HG03457 (cell line): Measurements from ENCODE around the gene ANK2.
A peak's percentile ranks its signal among the peaks of the same experiment; 100 is the strongest.

ENCODE experiments used
- ATAC-seq: cut with Tn5 transposase; IDR thresholded peaks from one replicate; pipeline ENCODE4 v1.9.1; 2021; ENCODE audit warnings: moderate number of reproducible peaks; ENCODE audit not compliant: unreplicated experiment

Gene ANK2

DNA sequence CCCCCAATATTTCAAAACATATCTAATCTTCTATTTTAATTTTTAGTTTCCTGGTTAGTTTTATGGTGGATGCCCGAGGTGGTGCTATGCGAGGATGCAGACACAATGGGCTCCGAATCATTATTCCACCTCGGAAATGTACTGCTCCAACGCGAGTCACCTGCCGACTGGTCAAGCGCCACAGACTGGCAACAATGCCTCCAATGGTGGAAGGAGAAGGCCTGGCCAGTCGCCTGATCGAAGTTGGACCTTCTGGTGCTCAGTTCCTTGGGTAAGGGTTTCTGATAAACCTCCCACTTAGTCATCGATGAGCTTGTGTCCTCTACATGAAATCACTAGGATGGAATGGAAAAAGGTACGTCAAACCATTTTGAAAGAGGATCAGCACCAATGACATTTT, 280.7 kb downstream of the ANK2 start:
- no peak for ATAC-seq

DNA sequence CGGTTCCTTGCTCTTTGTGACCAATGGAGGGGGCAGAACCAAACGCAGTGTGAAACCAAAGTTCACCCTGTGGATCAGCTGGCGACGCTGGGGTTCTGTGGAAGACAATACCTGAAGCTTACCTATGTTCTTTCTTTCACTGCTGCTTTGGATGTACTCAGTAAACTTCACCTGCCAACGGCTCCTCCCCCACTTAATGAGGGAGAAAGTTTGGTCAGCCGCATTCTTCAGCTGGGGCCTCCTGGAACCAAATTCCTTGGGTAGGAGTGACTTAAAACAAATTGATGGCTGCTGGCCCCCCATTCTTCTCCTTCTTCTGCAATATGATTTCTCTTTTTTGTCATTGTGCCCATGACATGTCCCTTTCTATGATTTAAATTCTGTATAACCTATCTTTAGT, 282.4 kb downstream of the ANK2 start:
- no peak for ATAC-seq

DNA sequence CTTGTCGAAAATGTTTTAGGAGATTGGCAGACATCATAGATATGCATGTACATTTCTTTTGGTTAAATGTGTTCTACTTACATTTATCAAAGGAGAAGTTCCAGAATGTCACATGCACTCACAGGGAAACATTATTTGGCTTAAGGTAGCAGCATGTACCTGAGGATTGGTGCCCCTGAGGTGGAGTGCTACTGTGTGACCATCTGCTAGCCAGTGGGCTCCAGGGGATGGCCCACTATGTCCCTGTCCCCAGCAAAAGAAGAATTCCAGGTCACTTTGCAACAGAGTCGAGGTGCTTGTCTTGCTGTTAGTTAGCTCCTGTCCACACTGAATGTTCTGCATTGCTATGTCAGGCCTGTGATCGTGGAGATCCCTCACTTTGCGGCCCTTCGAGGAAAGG, 283.2 kb downstream of the ANK2 start:
- no peak for ATAC-seq

DNA sequence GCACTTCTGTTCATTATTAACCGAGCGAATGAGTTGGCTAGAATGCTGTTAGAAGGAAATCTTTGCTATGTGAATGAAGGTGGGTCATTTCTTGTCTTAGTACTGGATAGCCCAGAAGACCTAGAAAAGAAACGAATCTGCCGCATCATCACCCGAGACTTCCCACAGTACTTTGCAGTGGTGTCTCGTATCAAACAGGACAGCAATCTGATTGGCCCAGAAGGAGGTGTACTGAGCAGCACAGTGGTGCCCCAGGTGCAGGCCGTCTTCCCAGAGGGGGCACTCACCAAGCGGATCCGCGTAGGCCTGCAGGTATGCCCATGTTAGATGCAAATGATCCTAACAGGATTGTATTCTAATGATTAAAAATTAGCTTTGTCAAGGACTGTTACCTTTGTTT, 286.3 kb downstream of the ANK2 start:
- ATAC-seq, result no peak

DNA sequence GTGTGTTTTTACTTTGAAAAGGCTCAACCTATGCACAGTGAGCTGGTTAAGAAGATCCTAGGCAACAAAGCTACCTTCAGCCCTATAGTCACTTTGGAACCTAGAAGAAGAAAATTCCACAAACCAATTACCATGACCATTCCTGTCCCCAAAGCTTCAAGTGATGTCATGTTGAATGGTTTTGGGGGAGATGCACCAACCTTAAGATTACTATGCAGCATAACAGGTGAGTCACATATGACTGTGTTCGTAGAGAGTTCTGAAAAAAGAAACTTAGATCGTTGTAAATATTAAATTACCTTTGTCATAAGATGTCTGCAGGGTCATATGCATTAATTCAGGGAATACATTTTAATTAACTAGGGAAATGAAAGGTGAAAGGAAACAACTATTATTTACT, 287.1 kb downstream of the ANK2 start:
- ATAC-seq, result no peak

DNA sequence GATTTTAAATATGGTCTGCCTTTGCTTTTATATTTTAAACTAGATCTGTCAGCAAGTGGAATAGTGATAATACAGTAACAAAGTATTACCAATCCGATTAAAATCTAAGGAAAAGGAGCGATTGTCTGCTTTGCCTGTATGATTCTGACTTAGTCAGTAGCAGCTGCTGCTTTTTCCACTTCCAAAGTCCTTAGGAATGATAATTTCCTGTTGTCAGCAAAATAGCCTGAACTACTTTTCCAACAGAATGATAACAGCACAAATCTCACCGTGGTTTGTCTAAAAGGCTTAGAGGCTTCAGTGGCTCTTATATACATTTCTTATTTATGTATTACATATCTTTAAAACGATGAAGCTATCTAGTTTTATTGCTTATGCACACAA, 290.0 kb downstream of the ANK2 start:
- ATAC-seq, result no peak

DNA sequence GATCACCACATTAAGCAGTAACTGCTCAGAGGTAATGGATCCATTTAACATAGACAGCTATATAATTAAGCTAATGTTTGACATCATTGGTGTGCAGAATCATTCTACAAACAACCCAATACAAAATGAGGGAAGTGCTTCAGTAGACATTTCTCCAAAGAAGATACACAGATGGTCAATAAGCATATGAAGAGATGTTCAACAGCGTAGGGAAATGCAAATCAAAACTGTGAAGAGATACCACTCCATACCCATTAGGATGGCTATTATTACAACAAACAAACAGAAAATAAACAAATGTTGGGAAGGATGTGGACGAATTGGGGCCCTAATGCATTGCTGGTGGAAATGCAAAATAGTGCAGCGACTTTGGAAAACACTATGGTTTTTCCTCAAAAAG, 294.6 kb downstream of the ANK2 start:
- no peak for ATAC-seq

DNA sequence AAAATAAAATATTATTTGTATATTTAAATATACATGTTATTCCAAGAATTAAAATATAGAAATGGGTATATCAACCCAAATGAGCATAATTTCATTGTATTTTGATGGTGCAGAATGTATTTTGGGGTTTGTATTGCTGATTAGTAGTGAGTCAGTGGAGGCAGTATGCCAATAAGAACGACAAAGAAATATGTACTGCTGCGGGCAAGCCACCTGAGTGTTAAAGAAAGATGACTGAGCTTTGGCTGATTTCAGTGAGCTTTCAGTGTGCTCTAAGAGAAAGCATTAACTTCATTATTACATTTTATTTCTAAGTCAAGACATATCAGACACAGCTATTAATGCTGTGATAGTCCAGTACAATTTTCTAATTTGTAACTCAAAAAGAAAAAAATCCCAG, 297.8 kb downstream of the ANK2 start:
- ATAC-seq, result no peak

DNA sequence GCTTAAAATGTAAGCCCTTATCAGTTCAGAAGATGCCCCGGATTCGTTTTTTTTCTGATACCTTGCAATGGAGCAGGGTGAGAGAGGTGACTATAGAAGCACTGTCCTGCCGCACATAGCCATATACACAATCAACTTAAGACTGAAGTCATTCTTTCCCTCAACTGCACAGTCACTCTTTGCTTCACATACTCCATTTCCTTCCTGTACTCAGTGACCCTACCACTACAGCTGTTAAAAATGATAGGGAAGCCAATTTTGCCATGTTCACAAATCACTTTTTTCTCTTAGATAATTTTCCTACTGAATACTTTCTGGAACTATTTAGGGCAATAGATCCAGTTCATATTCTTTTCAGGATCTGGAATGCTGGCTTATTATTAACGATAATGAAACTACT, 300.0 kb downstream of the ANK2 start:
- ATAC-seq, result peak; percentile 53

DNA sequence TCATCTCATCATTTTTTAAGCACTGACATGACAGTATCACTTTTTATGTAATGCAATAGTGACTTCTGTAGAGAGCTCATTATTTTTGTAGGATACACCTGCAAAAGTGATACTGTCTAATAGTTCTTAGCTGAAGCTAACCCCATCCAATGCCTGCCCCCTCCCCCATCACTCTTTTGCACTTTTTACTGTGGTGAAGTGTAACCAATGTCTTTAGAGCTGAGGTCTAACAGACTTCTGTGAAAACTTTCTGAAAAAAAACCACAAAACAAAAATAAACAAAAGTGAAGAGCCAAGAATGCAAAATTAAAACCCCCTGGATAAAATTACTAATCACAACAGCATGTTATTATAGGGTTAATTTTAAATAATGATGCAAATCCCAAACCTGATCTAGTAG, 301.1 kb downstream of the ANK2 start:
- no peak for ATAC-seq

DNA sequence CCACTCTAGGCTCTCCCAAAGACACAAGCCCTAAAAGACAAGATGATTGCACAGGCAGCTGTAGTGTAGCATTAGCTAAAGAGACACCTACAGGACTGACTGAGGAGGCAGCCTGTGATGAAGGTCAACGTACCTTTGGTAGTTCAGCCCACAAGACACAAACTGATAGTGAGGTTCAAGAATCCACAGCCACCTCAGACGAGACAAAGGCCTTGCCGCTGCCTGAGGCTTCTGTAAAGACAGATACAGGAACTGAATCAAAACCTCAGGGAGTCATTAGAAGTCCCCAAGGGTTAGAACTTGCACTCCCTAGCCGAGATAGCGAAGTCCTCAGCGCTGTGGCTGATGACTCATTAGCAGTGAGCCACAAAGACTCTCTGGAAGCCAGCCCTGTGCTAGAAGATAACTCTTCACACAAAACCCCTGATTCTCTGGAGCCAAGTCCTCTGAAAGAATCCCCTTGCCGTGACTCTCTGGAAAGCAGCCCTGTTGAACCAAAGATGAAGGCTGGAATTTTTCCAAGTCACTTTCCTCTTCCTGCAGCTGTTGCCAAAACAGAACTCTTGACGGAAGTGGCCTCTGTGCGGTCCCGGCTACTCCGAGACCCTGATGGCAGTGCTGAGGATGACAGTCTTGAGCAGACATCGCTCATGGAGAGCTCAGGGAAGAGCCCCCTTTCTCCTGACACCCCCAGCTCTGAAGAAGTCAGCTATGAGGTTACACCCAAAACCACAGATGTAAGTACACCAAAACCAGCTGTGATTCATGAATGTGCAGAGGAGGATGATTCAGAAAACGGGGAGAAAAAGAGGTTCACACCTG, 306.3 kb downstream of the ANK2 start:
- ATAC-seq, result peak; percentile 99

DNA sequence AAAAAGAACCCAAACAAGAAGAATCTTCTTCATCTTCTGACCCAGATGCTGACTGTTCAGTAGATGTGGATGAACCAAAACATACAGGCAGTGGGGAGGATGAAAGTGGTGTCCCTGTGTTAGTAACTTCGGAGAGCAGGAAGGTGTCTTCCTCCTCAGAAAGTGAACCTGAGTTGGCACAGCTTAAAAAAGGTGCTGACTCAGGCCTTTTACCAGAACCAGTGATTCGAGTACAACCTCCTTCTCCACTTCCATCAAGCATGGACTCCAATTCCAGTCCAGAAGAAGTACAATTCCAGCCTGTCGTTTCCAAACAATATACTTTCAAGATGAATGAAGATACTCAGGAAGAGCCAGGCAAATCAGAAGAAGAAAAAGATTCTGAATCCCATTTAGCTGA, 307.0 kb downstream of the ANK2 start:
- ATAC-seq, result no peak

DNA sequence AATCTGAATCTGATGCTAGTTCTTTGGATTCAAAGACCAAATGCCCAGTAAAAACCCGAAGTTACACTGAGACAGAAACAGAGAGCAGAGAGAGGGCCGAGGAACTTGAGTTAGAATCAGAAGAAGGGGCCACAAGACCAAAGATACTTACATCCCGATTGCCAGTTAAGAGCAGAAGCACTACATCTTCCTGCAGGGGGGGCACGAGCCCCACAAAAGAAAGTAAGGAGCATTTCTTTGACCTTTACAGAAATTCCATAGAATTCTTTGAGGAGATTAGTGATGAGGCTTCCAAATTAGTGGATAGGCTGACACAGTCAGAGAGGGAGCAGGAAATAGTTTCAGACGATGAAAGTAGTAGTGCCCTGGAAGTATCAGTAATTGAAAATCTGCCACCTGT, 309.3 kb downstream of the ANK2 start:
- ATAC-seq, result no peak

DNA sequence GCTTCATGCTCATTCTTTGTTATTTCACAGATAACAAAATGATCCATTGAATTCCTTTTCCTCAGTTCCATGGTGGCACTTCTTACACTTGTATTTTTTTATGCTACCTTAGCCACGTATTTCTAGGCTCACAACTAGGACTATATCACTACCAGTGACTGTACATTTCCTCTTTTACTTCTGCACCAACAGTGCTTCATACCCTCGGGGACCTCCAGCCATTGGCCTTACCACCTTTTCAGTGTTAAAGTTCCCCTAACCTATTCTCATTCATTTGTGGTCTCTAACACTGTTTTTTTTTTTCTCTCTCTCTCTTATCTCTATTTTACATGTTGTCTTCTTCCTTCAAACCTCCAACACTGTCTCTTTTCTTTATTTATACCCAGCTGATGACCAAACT, 315.9 kb downstream of the ANK2 start:
- ATAC-seq, result no peak

DNA sequence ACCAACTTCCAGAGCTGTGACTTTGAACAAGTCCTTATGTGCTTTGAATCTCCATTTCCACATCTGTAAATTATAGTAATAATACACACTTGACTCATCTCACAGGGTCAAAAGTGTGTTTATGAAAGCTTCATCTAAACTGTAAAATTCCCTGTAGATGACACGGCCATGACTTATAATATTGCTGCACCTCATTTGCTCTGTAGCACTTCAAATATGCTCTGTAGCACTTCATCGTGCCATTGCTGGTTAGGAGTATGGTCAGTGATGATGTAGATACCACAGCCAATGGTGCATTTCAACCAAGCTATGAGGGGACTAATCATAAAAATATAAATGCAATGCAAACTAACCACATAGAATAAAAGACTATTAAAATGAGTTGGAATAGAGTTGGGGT, 318.6 kb downstream of the ANK2 start:
- ATAC-seq, result no peak

DNA sequence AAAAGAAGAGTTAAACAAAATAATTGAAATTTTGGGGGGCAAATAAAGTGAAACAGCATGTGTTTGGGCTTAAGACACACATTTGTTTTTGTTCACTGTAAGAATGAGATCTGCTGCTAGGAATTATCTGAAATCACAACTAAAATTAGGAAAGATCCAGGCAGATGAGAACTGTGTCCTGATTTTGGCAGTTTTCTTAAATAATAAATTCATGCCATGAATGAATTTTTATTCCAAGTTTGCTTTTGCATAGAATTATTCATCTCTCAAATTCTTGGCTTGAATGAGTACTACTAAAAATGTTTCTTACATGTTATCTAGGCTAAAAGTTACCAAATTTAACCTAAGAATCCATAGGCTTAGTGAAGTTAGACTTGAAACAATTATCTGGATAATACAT, 321.7 kb downstream of the ANK2 start:
- ATAC-seq, result no peak

DNA sequence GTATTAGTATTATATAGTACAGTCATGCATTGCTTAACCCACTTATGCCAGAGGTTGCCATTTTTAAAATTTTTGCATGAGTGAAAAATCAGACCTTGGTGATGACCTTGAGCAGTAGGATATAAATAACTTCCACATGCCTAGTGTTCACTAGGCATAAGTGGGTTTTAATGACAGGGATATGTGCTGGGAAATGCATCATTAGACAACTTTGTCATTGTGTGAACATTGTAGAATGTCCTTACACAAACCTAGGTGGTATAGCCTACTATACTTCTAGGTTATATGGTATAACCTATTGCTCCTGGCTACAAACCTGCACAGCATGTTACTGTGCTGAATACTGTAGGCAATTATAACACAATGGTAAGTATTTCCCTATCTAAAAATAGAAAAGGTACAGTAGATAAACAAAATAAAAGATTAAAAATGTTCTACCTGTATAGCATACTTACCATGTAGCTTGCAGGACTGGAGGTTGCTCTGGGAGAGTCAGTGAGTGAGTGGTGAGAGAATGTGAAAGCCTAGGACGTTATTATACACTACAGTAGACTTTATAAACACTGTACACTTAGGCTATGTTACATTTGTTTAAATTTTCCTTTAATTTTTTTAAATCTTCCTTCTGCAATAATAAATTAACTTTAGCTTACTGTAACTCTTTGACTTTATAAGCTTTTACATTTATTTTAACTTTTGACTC, 326.7 kb downstream of the ANK2 start:
- ATAC-seq, result no peak

DNA sequence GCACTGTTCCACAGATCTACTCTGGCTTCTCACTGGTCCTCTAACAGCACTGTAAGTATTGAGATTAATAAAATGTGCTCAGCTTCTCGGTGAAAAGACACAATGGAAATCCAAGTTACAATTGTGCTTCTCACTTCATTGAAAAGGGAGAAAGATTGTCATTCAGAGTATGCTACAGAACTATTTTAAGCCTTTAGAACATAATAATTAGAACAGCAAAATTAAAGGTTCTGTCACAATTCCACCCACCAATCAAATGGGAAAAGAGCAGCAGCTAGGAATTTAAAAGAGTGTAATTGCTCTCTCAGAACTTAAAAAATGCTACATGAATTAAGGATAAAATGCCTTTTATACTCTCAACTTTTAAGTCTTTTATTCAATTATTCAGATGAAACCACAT, 329.4 kb downstream of the ANK2 start:
- no peak for ATAC-seq

DNA sequence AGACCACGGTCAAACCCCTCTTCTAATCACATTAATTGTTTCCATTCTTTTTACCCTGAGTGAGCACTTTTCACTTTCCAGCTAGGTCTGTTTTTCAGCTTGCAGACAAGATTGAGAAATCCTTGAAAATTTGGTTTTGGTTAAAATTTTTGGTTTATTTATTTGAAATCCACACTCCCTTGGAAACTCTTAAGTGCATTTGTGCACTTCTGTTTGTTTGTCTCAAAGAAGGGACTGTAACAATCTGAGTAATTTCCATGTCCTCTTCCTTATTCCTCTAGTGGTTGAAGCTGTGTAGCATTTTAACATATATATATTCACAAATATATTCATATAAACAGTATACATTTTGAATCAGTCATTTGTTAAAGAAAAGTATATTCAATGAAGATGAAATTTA, 333.3 kb downstream of the ANK2 start:
- no peak for ATAC-seq

DNA sequence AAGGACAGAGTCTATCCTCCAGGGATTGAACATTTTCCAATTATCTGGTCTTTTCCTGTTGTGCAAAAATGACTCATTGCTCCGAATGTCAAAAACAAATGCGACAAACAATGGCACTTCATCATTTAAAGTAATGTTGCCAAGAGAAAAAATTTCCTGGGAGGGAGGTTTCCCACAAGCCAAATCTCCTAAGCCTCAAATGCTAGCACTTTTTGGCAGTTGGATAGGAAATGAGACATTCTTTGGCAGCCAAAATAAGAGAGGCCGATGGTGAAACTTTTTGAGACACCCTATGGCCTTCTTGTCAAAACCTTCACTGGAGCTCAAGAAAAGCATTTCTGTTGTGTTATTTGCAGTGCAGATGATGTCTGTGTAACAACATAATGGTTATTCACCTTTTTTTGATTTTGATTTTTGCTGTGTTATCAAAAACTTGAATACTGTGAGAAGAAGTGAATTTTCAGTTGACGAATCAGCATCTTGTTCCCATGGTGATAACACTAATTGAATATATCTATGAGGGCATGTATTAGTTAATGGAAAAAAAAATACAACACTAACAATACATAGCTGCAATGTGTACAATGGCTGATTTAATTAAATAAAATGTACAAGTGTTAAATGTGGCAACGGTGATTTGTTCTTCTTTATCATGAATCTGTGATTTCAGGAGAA, 333.8 kb downstream of the ANK2 start:
- no peak for ATAC-seq

DNA sequence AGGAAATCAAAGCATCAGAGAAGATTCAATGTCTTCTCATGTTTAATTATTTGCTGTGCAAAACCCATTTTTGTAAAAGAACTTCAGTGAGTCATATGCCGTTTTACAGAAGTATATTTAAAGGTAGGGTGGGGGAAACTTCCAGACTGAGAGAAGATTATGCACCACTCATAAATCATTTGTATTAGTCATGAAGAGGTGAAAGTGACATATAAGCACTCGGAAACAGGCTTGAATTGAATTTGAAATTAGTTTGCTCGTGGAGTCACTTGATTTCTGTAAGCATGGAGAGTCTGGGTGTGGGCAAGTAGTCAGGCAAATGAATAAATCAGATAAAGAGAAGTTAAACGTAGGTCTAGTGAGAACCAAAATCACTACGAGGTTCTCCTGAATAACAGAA, 335.1 kb downstream of the ANK2 start:
- no peak for ATAC-seq

DNA sequence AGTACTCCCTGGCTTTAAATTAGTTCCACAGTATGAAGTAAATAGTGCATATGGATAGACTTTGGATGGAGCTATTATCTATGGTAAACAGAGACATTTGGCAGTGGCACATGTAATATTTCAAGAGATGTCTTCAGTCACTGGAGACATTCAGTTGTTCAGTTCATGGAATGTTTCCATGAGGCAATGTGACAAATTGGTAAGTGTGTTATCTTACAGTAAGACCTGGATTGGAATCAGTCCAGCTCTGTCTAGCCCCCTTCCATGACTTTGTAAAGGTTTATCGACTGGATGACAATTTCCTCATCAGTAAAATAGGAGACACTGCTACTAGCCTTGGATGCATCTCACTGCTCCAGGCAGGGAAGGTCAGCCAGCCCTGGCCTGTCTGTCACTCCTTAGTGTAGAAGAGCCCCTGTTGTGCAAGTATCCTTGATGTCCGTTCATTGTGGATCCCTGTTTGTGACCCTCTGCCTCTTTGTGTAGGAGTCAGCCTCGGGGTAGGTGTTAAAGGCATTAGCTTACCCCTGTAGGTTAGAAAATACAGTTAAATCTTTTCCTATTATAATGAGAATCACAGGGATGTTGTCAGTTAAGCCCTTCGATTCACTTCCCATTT, 335.9 kb downstream of the ANK2 start:
- no peak for ATAC-seq
